SK-MEL-5 (cell line): Measurements from ENCODE around the gene MAPKAPK3. TPM values are rescaled to one million over a fixed set of nuclear protein-coding genes. Genes with fewer than 3 reads are reported as not detected.

Experiments used
- DNase-seq: peaks from one replicate; pipeline ENCODE4 v3.0.0-alpha.2; 2016; ENCODE audit warnings: low read depth, low spot score
- in situ Hi-C: cut with HindIII; loops from 2 replicates; pipeline ENCODE4 v1.10.0; 2016; ENCODE audit warnings: low sequenced_read_pairs, high pct_unique_total_duplicates, low pct_unique_long_range_greater_than_20kb
- small RNA-seq, 2 experiments: library from RNA; depleted of rRNA; stranded (forward); fragments of <200 nt; gene quantifications; one replicate each; pipeline ENCODE3, GENCODE V24; 2014
- total RNA-seq: library from RNA; depleted of rRNA; stranded (reverse); fragments of >200 nt; shearing (Covaris generic); gene quantifications from 2 replicates; pipeline ENCODE4 v1.2.3, GENCODE V29; 2014; rRNA removed

The MAPKAPK3 gene
- total RNA-seq, 1 experiment from 2014 or later, result 66.5 TPM

- DNase-seq, result no peak
- in situ Hi-C loops, result no loop called here
These were observed 72.6 kb downstream of the MAPKAPK3 start for GRCh38 chr3:50689558-50689957.

GRCh38 chr3:50695031-50695430, 78.1 kb downstream of the MAPKAPK3 start:
- in situ Hi-C loops, result no loop called here
- DNase-seq, result no peak

- in situ Hi-C loops, result no loop called here
- DNase-seq, result no peak
These were observed 79.3 kb downstream of the MAPKAPK3 start for GRCh38 chr3:50696276-50696675.

- in situ Hi-C loops, result no loop called here
- no peak for DNase-seq
These were observed 81.3 kb downstream of the MAPKAPK3 start for GRCh38 chr3:50698269-50698668.

Small RNAs within 50 kb of the gene (small RNA-seq; reads per million reads assigned to genes)
- gene MIR4787 (0 reads per million in 2 experiments), gene PPIAP69 (0 reads per million in 2 experiments)

Other genes starting within 250 kb of the MAPKAPK3 start
- 0.21 and 0.80 TPM in 2 replicates for gene CACNA2D2, start 113.5 kb upstream of the MAPKAPK3 start, total RNA-seq
- 4.0 and 4.2 TPM in 2 replicates for gene C3orf18, start 49.4 kb upstream of the MAPKAPK3 start, total RNA-seq
- gene HEMK1, start 47.6 kb upstream of the MAPKAPK3 start, total RNA-seq, result 17.7 and 18.3 TPM in 2 replicates
- gene CISH, start 5.4 kb upstream of the MAPKAPK3 start, total RNA-seq, result 0.16 and 0.32 TPM in 2 replicates
- 0.11 and 0.26 TPM in 2 replicates for gene DOCK3, start 57.8 kb downstream of the MAPKAPK3 start, total RNA-seq